ENCODE data around the gene CACNA1I.

DNA sequence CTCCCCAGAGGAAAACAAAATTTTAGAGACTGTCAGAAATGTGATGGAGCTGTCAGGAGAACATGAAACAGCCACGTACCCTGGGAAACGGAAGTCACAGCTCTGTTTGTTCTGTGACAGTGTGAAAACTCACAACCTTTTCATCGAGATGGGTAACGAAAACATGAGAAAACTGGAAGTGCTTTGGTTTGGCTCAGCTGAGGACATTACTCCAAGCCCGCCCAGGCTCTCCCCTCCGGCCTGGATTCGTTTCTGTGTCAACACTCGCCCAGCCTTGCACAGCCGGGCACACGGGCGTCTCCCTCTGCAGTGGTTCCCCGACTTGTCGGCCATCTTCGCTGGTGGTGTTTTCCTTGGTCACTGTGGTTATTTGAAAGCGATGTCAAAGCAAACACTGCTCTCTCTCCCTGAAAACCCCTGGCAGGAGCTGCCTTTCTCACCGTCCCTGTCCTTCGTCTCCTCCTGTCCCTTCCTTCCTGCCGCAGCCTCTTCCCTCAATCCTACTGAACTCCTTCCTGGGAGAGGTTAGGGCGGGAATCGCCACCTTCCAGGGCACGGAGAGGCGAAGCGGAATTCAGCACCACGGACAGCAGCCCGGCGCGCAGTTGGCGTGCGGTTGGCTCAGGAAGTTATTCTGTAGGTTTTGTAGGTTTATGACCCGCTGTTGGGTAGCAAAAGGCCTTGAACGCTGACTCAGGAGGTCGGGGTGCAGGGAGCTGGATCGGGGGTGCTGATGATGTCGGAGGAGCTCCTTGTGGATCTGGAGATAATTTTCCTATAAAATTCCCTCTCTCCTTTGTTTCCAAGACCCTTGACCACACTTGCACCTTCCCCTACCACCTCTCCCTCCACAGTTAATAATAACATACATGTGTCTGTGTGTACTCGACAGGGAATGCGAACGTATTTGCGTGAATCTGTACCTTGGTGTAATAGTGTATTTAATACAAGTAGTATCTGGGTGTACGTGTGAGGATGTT lies 24.9 kb upstream of the CACNA1I start:
- TF ChIP-seq EP300 (IDR thresholded peaks at IDR 0.05): no peak
- no peak for TF ChIP-seq POLR2A (IDR thresholded peaks at IDR 0.05)
- TF ChIP-seq, protein P1, sequence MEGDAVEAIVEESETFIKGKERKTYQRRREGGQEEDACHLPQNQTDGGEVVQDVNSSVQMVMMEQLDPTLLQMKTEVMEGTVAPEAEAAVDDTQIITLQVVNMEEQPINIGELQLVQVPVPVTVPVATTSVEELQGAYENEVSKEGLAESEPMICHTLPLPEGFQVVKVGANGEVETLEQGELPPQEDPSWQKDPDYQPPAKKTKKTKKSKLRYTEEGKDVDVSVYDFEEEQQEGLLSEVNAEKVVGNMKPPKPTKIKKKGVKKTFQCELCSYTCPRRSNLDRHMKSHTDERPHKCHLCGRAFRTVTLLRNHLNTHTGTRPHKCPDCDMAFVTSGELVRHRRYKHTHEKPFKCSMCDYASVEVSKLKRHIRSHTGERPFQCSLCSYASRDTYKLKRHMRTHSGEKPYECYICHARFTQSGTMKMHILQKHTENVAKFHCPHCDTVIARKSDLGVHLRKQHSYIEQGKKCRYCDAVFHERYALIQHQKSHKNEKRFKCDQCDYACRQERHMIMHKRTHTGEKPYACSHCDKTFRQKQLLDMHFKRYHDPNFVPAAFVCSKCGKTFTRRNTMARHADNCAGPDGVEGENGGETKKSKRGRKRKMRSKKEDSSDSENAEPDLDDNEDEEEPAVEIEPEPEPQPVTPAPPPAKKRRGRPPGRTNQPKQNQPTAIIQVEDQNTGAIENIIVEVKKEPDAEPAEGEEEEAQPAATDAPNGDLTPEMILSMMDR (IDR thresholded peaks at IDR 0.05): no peak
